Fibroblast of villous mesenchyme (primary cell): ENCODE data around the gene STARD3. TPM values are rescaled to one million over a fixed set of nuclear protein-coding genes. Genes with fewer than 3 reads are reported as not detected.

Experiments
- DNase-seq: peaks from one replicate; pipeline ENCODE4 v3.0.0-alpha.2; 2010; ENCODE audit warnings: low read depth
- H3K4me3 ChIP-seq: 2 replicates; pipeline ENCODE4 v1.5.1; 2011; ENCODE audit warnings: low read depth, mild to moderate bottlenecking, low read length
- CTCF ChIP-seq: IDR thresholded peaks from 2 replicates; pipeline ENCODE4 v1.5.1; 2012; ENCODE audit warnings: low read depth, mild to moderate bottlenecking, low read length; ENCODE audit not compliant: insufficient read depth
- total RNA-seq: library from RNA; depleted of rRNA; stranded (reverse); fragments of >200 nt; gene quantifications from 2 replicates; pipeline ENCODE4 v1.2.3, GENCODE V29; 2012

The STARD3 gene
- total RNA-seq, 1 donor = 23.7 TPM

GRCh38 chr17:39623356-39623950 lies 13.5 kb upstream of the STARD3 start:
- peak; percentile 95 for TF ChIP-seq CTCF
- no peak overlapping the region for H3K4me3 ChIP-seq
- DNase-seq = peak; percentile 49

- no peak for DNase-seq
- no peak for TF ChIP-seq CTCF
- H3K4me3 ChIP-seq = no peak overlapping the region
Observed at GRCh38 chr17:39624313-39624712, 12.6 kb upstream of the STARD3 start.

- no peak for DNase-seq
- TF ChIP-seq CTCF = no peak
Observed at GRCh38 chr17:39625198-39625785, 11.7 kb upstream of the STARD3 start.

GRCh38 chr17:39626171-39627046 lies 10.5 kb upstream of the STARD3 start, which contains the start of gene PPP1R1B:
Gene PPP1R1B, plus strand, starts transcription at chr17:39626952. Its CDS starts 441 bp downstream, at chr17:39627393.
- no peak within 1 kb of the TSS for H3K4me3 ChIP-seq
- no peak for TF ChIP-seq CTCF
- no peak for DNase-seq

More at GRCh38 chr17:39625198-39625785, 11.7 kb upstream of the STARD3 start:
- H3K4me3 ChIP-seq = no peak overlapping the region

GRCh38 chr17:39627047-39627711 lies 9.8 kb upstream of the STARD3 start:
- DNase-seq = no peak
- no peak for TF ChIP-seq CTCF
- H3K4me3 ChIP-seq = no peak overlapping the region

GRCh38 chr17:39627712-39628516 lies 9.0 kb upstream of the STARD3 start:
- no peak for DNase-seq
- H3K4me3 ChIP-seq = no peak overlapping the region
- no peak for TF ChIP-seq CTCF
